SU-DHL-6 (cell line): ENCODE results near the gene HRH2.

Source experiments
- H2AFZ ChIP-seq: fragments of 200-600 bp; sonication (generic); 2 replicates; pipeline ENCODE4 v1.6.1; 2014; ENCODE audit warnings: low read depth, mild to moderate bottlenecking, moderate library complexity, mixed read lengths, antibody characterized with exemption, low read length; ENCODE audit not compliant: severe bottlenecking
- H3F3A ChIP-seq: fragments of 200-600 bp; shearing (Covaris generic); 2 replicates; pipeline ENCODE4 v1.6.0; 2016; ENCODE audit warnings: antibody characterized with exemption, mild to moderate bottlenecking; ENCODE audit not compliant: insufficient read depth
- H3K27ac ChIP-seq: fragments of 200-600 bp; sonication (generic); 2 replicates; pipeline ENCODE4 v1.5.1; 2016; ENCODE audit warnings: low read depth, mild to moderate bottlenecking, low read length, moderate library complexity, mixed read lengths
- H3K27me3 ChIP-seq: fragments of 200-600 bp; sonication (generic), shearing (Covaris generic); 2 replicates; pipeline ENCODE4 v1.6.0; 2014; ENCODE audit warnings: mild to moderate bottlenecking, low read length
- H3K36me3 ChIP-seq: fragments of 200-600 bp; sonication (generic); 2 replicates; pipeline ENCODE4 v1.6.1; 2014; ENCODE audit warnings: mild to moderate bottlenecking, low read length, mixed read lengths
- H3K4me2 ChIP-seq: fragments of 300-600, 200-600 bp; shearing (Covaris generic), sonication (generic); 2 replicates; pipeline ENCODE4 v1.6.0; 2014; ENCODE audit warnings: low read length, low read depth, mild to moderate bottlenecking; ENCODE audit not compliant: poor library complexity, severe bottlenecking
- H3K4me3 ChIP-seq: fragments of 200-600 bp; sonication (generic); 2 replicates; pipeline ENCODE4 v1.5.1; 2014; ENCODE audit warnings: antibody characterized with exemption, low read length, mild to moderate bottlenecking, mixed read lengths; ENCODE audit not compliant: insufficient read depth, poor library complexity, severe bottlenecking
- H3K79me2 ChIP-seq: fragments of 200-600 bp; sonication (generic); 2 replicates; pipeline ENCODE4 v1.6.1; 2014; ENCODE audit warnings: mild to moderate bottlenecking, low read length, moderate library complexity; ENCODE audit not compliant: insufficient read depth
- H3K9ac ChIP-seq: fragments of 200-600 bp; sonication (generic); 2 replicates; pipeline ENCODE4 v1.7.0; 2014; ENCODE audit warnings: mild to moderate bottlenecking, low read length
- H3K9me2 ChIP-seq: fragments of 200-600 bp; sonication (generic); replicated peaks from 2 replicates; pipeline ENCODE4 v1.6.1; 2014; ENCODE audit warnings: low read length; ENCODE audit not compliant: insufficient read depth
- H3K9me3 ChIP-seq: fragments of 200-600 bp; sonication (generic); 2 replicates; pipeline ENCODE4 v1.6.1; 2014; ENCODE audit warnings: low read length, mixed read lengths; ENCODE audit not compliant: insufficient read depth
- H4K20me1 ChIP-seq: fragments of 200-600 bp; sonication (generic); 2 replicates; pipeline ENCODE4 v1.6.1; 2014; ENCODE audit warnings: low read depth, mild to moderate bottlenecking, antibody characterized with exemption, low read length, moderate library complexity, mixed read lengths
- EZH2phosphoT487 ChIP-seq: fragments of 200-600 bp; sonication (generic), shearing (Covaris generic); conservative IDR thresholded peaks from 2 replicates; pipeline ENCODE4 v1.6.1; 2018; ENCODE audit warnings: mild to moderate bottlenecking, antibody characterized with exemption, low read length, moderate library complexity, mixed read lengths
- TF ChIP-seq, protein P1 (sequence below): fragments of 200-600 bp; sonication (generic); IDR thresholded peaks from one replicate; pipeline ENCODE4 v1.5.1; 2017; ENCODE audit warnings: antibody characterized with exemption, mild to moderate bottlenecking, low read length, moderate library complexity; ENCODE audit not compliant: insufficient read depth, poor library complexity, severe bottlenecking

Gene HRH2

DNA sequence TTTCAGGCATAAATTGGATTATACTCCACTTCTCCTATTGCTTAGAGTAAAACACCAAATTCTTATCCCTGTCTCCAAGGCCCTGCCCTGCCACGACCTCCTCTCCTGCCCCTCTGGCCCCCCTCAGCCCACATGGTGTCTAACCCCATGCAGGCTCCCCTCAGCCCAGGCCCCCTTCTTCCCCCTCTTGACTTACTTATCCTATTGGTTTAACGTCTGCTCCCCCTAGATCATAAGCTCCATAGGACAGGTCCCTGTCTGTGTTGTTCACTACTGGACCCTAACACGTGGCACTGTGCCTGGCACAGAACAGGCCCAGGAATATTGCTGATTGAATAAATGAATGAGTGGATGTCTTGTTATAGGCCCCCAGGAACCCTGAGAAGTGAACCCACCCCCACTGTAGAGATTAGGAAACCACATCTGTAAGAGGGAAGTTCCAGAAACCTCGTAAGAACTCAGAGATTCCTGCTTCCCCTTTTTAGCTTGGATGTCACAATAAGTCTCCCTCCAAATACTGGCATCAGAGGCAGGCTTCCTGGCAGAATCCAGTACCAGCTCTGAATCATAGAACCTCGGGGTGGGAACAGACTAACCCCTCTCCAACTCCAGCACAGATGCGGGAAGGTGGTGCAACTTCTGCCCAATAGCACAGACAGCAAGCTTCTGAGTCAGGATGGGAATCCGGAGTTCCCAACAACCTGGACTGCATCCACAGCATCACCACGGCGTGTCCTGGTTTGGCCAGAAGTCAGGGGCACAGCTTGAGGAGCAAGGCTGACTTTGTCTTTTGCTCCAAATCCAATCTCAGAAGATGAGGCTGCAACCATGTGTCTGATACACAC is 31.5 kb downstream of the HRH2 start:
- Histone ChIP-seq H3F3A (no peaks in the 10 kb centered on the region), H3K9me2 (no peaks in the 10 kb centered on the region), H2AFZ (no peak overlapping the region), H3K36me3 (no peaks in the 10 kb centered on the region), H3K27ac (no peak overlapping the region), H3K4me2 (no peak overlapping the region), H3K79me2 (no peaks in the 10 kb centered on the region), H3K4me3 (no peak overlapping the region), H3K27me3 (no peaks in the 10 kb centered on the region), H3K9ac (no peak overlapping the region), H4K20me1 (no peaks in the 10 kb centered on the region), H3K9me3 (no peaks in the 10 kb centered on the region)
- no peak for TF ChIP-seq EZH2phosphoT487
- TF ChIP-seq, protein P1, sequence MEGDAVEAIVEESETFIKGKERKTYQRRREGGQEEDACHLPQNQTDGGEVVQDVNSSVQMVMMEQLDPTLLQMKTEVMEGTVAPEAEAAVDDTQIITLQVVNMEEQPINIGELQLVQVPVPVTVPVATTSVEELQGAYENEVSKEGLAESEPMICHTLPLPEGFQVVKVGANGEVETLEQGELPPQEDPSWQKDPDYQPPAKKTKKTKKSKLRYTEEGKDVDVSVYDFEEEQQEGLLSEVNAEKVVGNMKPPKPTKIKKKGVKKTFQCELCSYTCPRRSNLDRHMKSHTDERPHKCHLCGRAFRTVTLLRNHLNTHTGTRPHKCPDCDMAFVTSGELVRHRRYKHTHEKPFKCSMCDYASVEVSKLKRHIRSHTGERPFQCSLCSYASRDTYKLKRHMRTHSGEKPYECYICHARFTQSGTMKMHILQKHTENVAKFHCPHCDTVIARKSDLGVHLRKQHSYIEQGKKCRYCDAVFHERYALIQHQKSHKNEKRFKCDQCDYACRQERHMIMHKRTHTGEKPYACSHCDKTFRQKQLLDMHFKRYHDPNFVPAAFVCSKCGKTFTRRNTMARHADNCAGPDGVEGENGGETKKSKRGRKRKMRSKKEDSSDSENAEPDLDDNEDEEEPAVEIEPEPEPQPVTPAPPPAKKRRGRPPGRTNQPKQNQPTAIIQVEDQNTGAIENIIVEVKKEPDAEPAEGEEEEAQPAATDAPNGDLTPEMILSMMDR = no peak

DNA sequence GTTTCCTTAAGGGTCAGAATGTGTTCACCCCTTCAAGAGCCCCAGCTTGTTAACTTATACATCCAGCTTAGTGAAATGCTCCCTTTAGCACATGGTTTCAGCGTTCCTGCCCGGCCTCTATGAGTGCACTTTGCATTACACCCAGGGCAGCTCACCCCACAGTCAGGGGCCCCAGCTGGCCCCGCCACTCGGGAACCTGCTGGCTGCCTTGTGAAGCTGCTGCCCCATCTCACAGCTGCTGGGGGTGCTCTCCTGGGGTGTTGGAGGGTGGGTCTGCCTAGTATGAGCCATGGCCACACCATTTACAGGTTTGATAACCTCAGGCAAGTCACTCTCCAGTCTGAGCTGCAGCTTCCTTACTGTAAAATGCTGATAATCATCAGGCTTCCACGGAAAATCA is 32.2 kb downstream of the HRH2 start:
- Histone ChIP-seq H3K9ac (no peak overlapping the region), H3K27ac (no peak overlapping the region), H3K79me2 (no peaks in the 10 kb centered on the region), H3K9me3 (no peaks in the 10 kb centered on the region), H3F3A (no peaks in the 10 kb centered on the region), H3K9me2 (no peaks in the 10 kb centered on the region), H2AFZ (no peak overlapping the region), H3K4me3 (no peak overlapping the region), H3K36me3 (no peaks in the 10 kb centered on the region), H3K27me3 (no peaks in the 10 kb centered on the region), H3K4me2 (no peak overlapping the region), H4K20me1 (no peaks in the 10 kb centered on the region)
- TF ChIP-seq, protein P1 = no peak
- TF ChIP-seq EZH2phosphoT487 = no peak

DNA sequence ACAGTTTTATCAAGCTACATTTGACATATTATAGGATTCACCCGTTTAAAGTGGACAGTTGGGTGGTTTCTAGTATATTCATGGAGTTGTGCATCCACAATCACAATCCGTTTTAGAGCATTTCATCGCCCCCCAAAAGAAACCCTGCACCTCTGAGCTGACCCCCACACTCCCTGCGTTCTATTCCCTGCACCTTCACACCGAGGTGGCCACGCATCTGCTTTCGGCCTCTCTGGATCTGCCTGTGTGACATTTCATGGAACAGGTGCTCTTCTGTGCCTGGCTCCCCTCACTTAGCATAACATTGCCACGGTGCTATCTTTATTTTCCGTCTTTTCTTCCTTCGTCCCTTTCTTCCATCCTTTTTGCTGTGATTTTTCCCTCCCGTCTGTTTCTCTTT is 32.7 kb downstream of the HRH2 start:
- no peaks in the 10 kb centered on the region for H3K9me2 ChIP-seq
- no peaks in the 10 kb centered on the region for H3F3A ChIP-seq
- no peaks in the 10 kb centered on the region for H4K20me1 ChIP-seq
- no peak overlapping the region for H3K4me2 ChIP-seq
- no peak for TF ChIP-seq EZH2phosphoT487
- TF ChIP-seq, protein P1 = no peak
- H3K27ac ChIP-seq = no peak overlapping the region
- H2AFZ ChIP-seq = no peak overlapping the region
- H3K79me2 ChIP-seq = no peaks in the 10 kb centered on the region
- H3K9me3 ChIP-seq = no peaks in the 10 kb centered on the region
- no peaks in the 10 kb centered on the region for H3K36me3 ChIP-seq
- no peak overlapping the region for H3K9ac ChIP-seq
- H3K27me3 ChIP-seq = no peaks in the 10 kb centered on the region
- H3K4me3 ChIP-seq = no peak overlapping the region
